Activated T-helper 17 cell treated with anti-CD3 and anti-CD28 coated beads, Interleukin-2, amount 50 U/mL, for 72 hours (primary cell): ENCODE results near the gene CECR2. TPM values are rescaled to one million over a fixed set of nuclear protein-coding genes. Genes with fewer than 3 reads are reported as not detected.

Experiments
- total RNA-seq, 2 donors: library from RNA; stranded (reverse); gene quantifications; one replicate each; pipeline ENCODE4 v1.2.3, GENCODE V29; 2022

CECR2 gene
- total RNA-seq, 2 donors from 2014 or later: 0.06 to 0.19 TPM

Other genes with a start within 250 kb of the CECR2 start
- under 1 TPM in 1 of 2 donors, not detected in 1; 0.08 TPM for gene TMEM121B, start 248.1 kb upstream of the CECR2 start, total RNA-seq
- 10 to 100 TPM; 44.6 to 56.0 TPM for gene HDHD5, start 210.2 kb upstream of the CECR2 start, total RNA-seq
- 1 to 10 TPM; 2.1 to 4.0 TPM for gene ADA2, start 150.0 kb upstream of the CECR2 start, total RNA-seq
- gene SLC25A18, start 194.0 kb downstream of the CECR2 start, total RNA-seq: not detected